ENCODE results near the gene PTPRD.

PTPRD gene

GRCh38 chr9:8287970-8288369, 2324.8 kb downstream of the PTPRD start:
- H3K36me3 Mint-ChIP-seq = no peaks in the 10 kb centered on the region
- H3K4me3 Mint-ChIP-seq = no peak overlapping the region
- DNase-seq (ENCODE audit: low spot score in 2 of 2) = no peak
- ATAC-seq = no peak
- no peaks in the 10 kb centered on the region for H3K9me3 Mint-ChIP-seq
- no peak overlapping the region for H3K27ac Mint-ChIP-seq
- H3K4me1 Mint-ChIP-seq = peaks cover 6% of the 10 kb centered on the region

DNA sequence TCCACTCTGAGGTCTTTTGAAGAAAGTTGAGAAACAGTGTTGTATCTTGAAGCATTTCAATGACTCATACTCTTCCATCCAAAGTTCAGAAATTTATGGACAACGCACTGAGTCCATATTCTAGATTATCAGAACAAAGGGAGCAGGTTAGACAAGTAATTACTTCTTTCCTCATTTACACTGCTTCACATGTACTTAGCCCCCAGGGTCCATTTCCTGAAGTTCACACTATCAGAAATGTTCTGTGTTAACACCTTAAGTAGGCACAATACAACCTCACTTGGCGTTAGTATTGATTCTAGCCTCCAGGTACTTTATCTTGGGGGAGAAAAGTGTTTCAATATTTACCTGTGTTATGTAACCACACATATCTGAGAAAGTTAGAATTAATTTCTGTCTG, 2325.3 kb downstream of the PTPRD start:
- H3K9me3 Mint-ChIP-seq = no peaks in the 10 kb centered on the region
- DNase-seq (ENCODE audit: low spot score in 2 of 2) (no peak), ATAC-seq (no peak)
- no peaks in the 10 kb centered on the region for H3K36me3 Mint-ChIP-seq
- no peak overlapping the region for H3K4me3 Mint-ChIP-seq
- H3K4me1 Mint-ChIP-seq = peaks cover 6% of the 10 kb centered on the region
- H3K27ac Mint-ChIP-seq = no peak overlapping the region

- ATAC-seq (no peak), DNase-seq (ENCODE audit: low spot score in 2 of 2) (no peak)
- Mint-ChIP-seq H3K4me1 (peaks cover 6% of the 10 kb centered on the region), H3K4me3 (no peak overlapping the region), H3K36me3 (no peaks in the 10 kb centered on the region), H3K27ac (no peak overlapping the region), H3K9me3 (no peaks in the 10 kb centered on the region)
These were observed 2327.9 kb downstream of the PTPRD start for GRCh38 chr9:8284884-8285283.

- ATAC-seq (no peak), DNase-seq (ENCODE audit: low spot score in 2 of 2) (no peak)
- H3K9me3 Mint-ChIP-seq = peaks cover 2% of the 10 kb centered on the region
- H3K4me3 Mint-ChIP-seq = no peak overlapping the region
- H3K4me1 Mint-ChIP-seq = peaks cover 6% of the 10 kb centered on the region
- no peaks in the 10 kb centered on the region for H3K36me3 Mint-ChIP-seq
- no peak overlapping the region for H3K27ac Mint-ChIP-seq
These were observed 2330.3 kb downstream of the PTPRD start for GRCh38 chr9:8282535-8282934.

- ATAC-seq = no peak
These were observed 2332.0 kb downstream of the PTPRD start for GRCh38 chr9:8280811-8281210.

GRCh38 chr9:8278048-8278447, 2334.8 kb downstream of the PTPRD start:
- Mint-ChIP-seq H3K4me3 (no peak overlapping the region), H3K9me3 (peaks cover 12% of the 10 kb centered on the region), H3K27ac (no peak overlapping the region), H3K4me1 (no peaks in the 10 kb centered on the region), H3K36me3 (no peaks in the 10 kb centered on the region)
- ATAC-seq = no peak
- no peak for DNase-seq (ENCODE audit: low spot score in 2 of 2)

More at GRCh38 chr9:8280811-8281210, 2332.0 kb downstream of the PTPRD start:
- DNase-seq (ENCODE audit: low spot score in 2 of 2) = no peak
- H3K27ac Mint-ChIP-seq = no peak overlapping the region
- no peak overlapping the region for H3K4me3 Mint-ChIP-seq
- peaks cover 12% of the 10 kb centered on the region for H3K9me3 Mint-ChIP-seq
- peaks cover under 1% of the 10 kb centered on the region for H3K4me1 Mint-ChIP-seq
- H3K36me3 Mint-ChIP-seq = no peaks in the 10 kb centered on the region

- Mint-ChIP-seq H3K27ac (no peak overlapping the region), H3K36me3 (peaks cover 6% of the 10 kb centered on the region), H3K9me3 (no peaks in the 10 kb centered on the region), H3K4me3 (no peak overlapping the region), H3K4me1 (no peaks in the 10 kb centered on the region)
- DNase-seq (ENCODE audit: low spot score in 2 of 2) (no peak), ATAC-seq (no peak)
These were observed 2342.6 kb downstream of the PTPRD start for GRCh38 chr9:8270235-8270634.

DNA sequence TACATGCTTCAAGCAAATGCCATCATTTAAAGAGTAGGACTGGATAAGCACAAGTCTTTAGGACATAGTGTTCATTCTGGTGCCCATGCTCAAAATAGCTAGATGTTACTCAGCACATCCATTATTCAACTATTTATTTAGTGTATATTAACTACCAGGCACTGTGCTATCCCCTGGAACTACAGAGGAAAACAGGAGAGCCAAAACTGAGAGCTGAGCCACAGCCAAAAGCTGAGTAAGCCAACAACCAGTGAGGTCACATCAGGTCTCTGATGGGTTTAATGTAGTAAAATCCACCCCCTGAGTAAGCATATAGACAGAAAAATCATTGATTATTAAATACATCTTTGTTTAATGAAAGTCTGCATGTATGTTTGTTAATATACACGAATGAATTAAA, 2343.9 kb downstream of the PTPRD start:
- ATAC-seq = no peak
- no peak for DNase-seq (ENCODE audit: low spot score in 2 of 2)
- Mint-ChIP-seq H3K4me3 (no peak overlapping the region), H3K9me3 (no peaks in the 10 kb centered on the region), H3K36me3 (peaks cover 6% of the 10 kb centered on the region), H3K4me1 (no peaks in the 10 kb centered on the region), H3K27ac (no peak overlapping the region)

GRCh38 chr9:8268216-8268878, 2344.5 kb downstream of the PTPRD start:
- Mint-ChIP-seq H3K9me3 (no peaks in the 10 kb centered on the region), H3K4me1 (no peaks in the 10 kb centered on the region), H3K36me3 (peaks cover 6% of the 10 kb centered on the region), H3K27ac (no peak overlapping the region), H3K4me3 (no peak overlapping the region)
- ATAC-seq (no peak), DNase-seq (ENCODE audit: low spot score in 2 of 2) (no peak)

DNA sequence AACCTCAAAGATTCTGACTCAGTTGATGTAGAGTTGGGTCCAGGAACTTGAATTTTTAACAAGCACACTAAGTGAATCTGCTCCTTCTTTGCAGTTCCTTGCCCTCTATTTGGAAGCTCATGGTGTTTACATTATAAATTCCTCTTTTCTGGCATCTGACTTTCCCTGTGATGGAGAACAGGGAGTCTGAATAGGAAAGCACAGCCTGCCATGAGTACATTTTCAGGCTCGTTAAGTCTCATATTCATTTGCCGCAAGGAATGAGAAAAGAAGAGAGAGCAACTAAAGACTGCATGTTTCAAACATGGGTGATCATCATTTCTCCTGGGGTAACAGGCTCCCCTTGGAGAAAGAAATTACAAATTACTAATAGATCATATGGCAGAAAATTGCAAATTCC, 2345.2 kb downstream of the PTPRD start:
- DNase-seq (ENCODE audit: low spot score in 2 of 2) (no peak), ATAC-seq (no peak)
- Mint-ChIP-seq H3K4me3 (no peak overlapping the region), H3K4me1 (no peaks in the 10 kb centered on the region), H3K27ac (no peak overlapping the region), H3K36me3 (peaks cover 6% of the 10 kb centered on the region), H3K9me3 (no peaks in the 10 kb centered on the region)

- Mint-ChIP-seq H3K4me1 (no peaks in the 10 kb centered on the region), H3K27ac (no peak overlapping the region), H3K9me3 (no peaks in the 10 kb centered on the region), H3K4me3 (no peak overlapping the region), H3K36me3 (peaks cover 6% of the 10 kb centered on the region)
- DNase-seq (ENCODE audit: low spot score in 2 of 2) (no peak), ATAC-seq (no peak)
These were observed 2345.9 kb downstream of the PTPRD start for GRCh38 chr9:8266861-8267260.

GRCh38 chr9:8265281-8265680, 2347.5 kb downstream of the PTPRD start:
- no peak for DNase-seq (ENCODE audit: low spot score in 2 of 2)
- Mint-ChIP-seq H3K4me1 (no peaks in the 10 kb centered on the region), H3K4me3 (no peak overlapping the region), H3K27ac (no peak overlapping the region), H3K36me3 (no peaks in the 10 kb centered on the region), H3K9me3 (no peaks in the 10 kb centered on the region)
- no peak for ATAC-seq

Data from stimulated activated effector memory CD8-positive, alpha-beta T cell treated with anti-CD3 and anti-CD28 coated beads, Interleukin-12 subunit alpha, Interleukin-12 subunit beta, amount 100 ng/mL, for 72 hours (primary cell).